ENCODE measurements around the gene TBC1D22A.
A peak's percentile ranks its signal among the peaks of the same experiment; 100 is the strongest.

The TBC1D22A gene

GRCh38 chr22:47129902-47130635 lies 367.6 kb downstream of the TBC1D22A start:
- Histone ChIP-seq H3K4me1 (ENCODE audit: control insufficient read depth, low read depth, low read length) (no peaks in the 10 kb centered on the region), H3K27me3 (ENCODE audit: insufficient read depth, low read length, poor library complexity) (no peaks in the 10 kb centered on the region), H3K4me2 (ENCODE audit: low read length) (no peak overlapping the region), H3K9ac (ENCODE audit: low read length) (no peak overlapping the region), H4K5ac (ENCODE audit: low read length) (no peak overlapping the region), H2AK5ac (ENCODE audit: low read length) (no peak overlapping the region), H4K8ac (ENCODE audit: low read depth, low read length) (no peak overlapping the region), H2BK120ac (ENCODE audit: low read depth, low read length) (no peak overlapping the region), H3K18ac (ENCODE audit: low read length) (no peak overlapping the region), H3K36me3 (ENCODE audit: control insufficient read depth, insufficient read depth, low read length) (no peaks in the 10 kb centered on the region), H3K23ac (ENCODE audit: low read length) (no peak overlapping the region), H3K56ac (ENCODE audit: low read length) (no peak overlapping the region), H3K79me1 (ENCODE audit: low read length) (no peaks in the 10 kb centered on the region), H2BK5ac (ENCODE audit: low read length) (no peak overlapping the region), H3K79me2 (ENCODE audit: control insufficient read depth, insufficient read depth, low read length) (no peaks in the 10 kb centered on the region), H3K27ac (ENCODE audit: low read depth, low read length) (no peak overlapping the region), H3K4me3 (ENCODE audit: low read length) (no peak overlapping the region), H3K4ac (ENCODE audit: low read depth, low read length) (no peak overlapping the region), H2BK15ac (replicated peaks; ENCODE audit: low read depth) (no peak overlapping the region)
- no peak for DNase-seq
- WGBS (ENCODE audit: extremely low coverage, insufficient coverage, low lambda C conversion rate) = no CpG with 5 or more reads among the region's 21 CpGs

GRCh38 chr22:47130883-47131631 lies 368.6 kb downstream of the TBC1D22A start:
- Histone ChIP-seq H2AK5ac (ENCODE audit: low read length) (no peak overlapping the region), H3K36me3 (ENCODE audit: control insufficient read depth, insufficient read depth, low read length) (no peaks in the 10 kb centered on the region), H3K4me3 (ENCODE audit: low read length) (no peak overlapping the region), H3K56ac (ENCODE audit: low read length) (no peak overlapping the region), H2BK15ac (replicated peaks; ENCODE audit: low read depth) (no peak overlapping the region), H3K18ac (ENCODE audit: low read length) (no peak overlapping the region), H4K5ac (ENCODE audit: low read length) (no peak overlapping the region), H3K27ac (ENCODE audit: low read depth, low read length) (no peak overlapping the region), H3K9ac (ENCODE audit: low read length) (no peak overlapping the region), H3K79me1 (ENCODE audit: low read length) (no peaks in the 10 kb centered on the region), H3K27me3 (ENCODE audit: insufficient read depth, low read length, poor library complexity) (no peaks in the 10 kb centered on the region), H2BK5ac (ENCODE audit: low read length) (no peak overlapping the region), H3K23ac (ENCODE audit: low read length) (no peak overlapping the region), H3K4me1 (ENCODE audit: control insufficient read depth, low read depth, low read length) (no peaks in the 10 kb centered on the region), H4K8ac (ENCODE audit: low read depth, low read length) (no peak overlapping the region), H3K79me2 (ENCODE audit: control insufficient read depth, insufficient read depth, low read length) (no peaks in the 10 kb centered on the region), H3K4ac (ENCODE audit: low read depth, low read length) (no peak overlapping the region), H3K4me2 (ENCODE audit: low read length) (no peak overlapping the region), H2BK120ac (ENCODE audit: low read depth, low read length) (no peak overlapping the region)
- no peak for DNase-seq
- no CpG with 5 or more reads among the region's 16 CpGs for WGBS (ENCODE audit: extremely low coverage, insufficient coverage, low lambda C conversion rate)

GRCh38 chr22:47131632-47132427 lies 369.4 kb downstream of the TBC1D22A start:
- Histone ChIP-seq H3K4me2 (ENCODE audit: low read length) (no peak overlapping the region), H3K79me1 (ENCODE audit: low read length) (no peaks in the 10 kb centered on the region), H3K4me1 (ENCODE audit: control insufficient read depth, low read depth, low read length) (no peaks in the 10 kb centered on the region), H2BK15ac (replicated peaks; ENCODE audit: low read depth) (no peak overlapping the region), H3K27ac (ENCODE audit: low read depth, low read length) (no peak overlapping the region), H3K4me3 (ENCODE audit: low read length) (no peak overlapping the region), H3K9ac (ENCODE audit: low read length) (no peak overlapping the region), H3K23ac (ENCODE audit: low read length) (no peak overlapping the region), H4K5ac (ENCODE audit: low read length) (no peak overlapping the region), H3K36me3 (ENCODE audit: control insufficient read depth, insufficient read depth, low read length) (no peaks in the 10 kb centered on the region), H2AK5ac (ENCODE audit: low read length) (no peak overlapping the region), H3K27me3 (ENCODE audit: insufficient read depth, low read length, poor library complexity) (no peaks in the 10 kb centered on the region), H4K8ac (ENCODE audit: low read depth, low read length) (no peak overlapping the region), H2BK5ac (ENCODE audit: low read length) (no peak overlapping the region), H3K4ac (ENCODE audit: low read depth, low read length) (no peak overlapping the region), H2BK120ac (ENCODE audit: low read depth, low read length) (no peak overlapping the region), H3K56ac (ENCODE audit: low read length) (no peak overlapping the region), H3K18ac (ENCODE audit: low read length) (no peak overlapping the region), H3K79me2 (ENCODE audit: control insufficient read depth, insufficient read depth, low read length) (no peaks in the 10 kb centered on the region)
- WGBS (ENCODE audit: extremely low coverage, insufficient coverage, low lambda C conversion rate) = no CpG with 5 or more reads among the region's 21 CpGs
- DNase-seq = no peak

GRCh38 chr22:47132428-47132825 lies 370.0 kb downstream of the TBC1D22A start:
- no peak overlapping the region for H2BK15ac ChIP-seq (replicated peaks; ENCODE audit: low read depth)
- no peak overlapping the region for H2BK5ac ChIP-seq (ENCODE audit: low read length)
- H3K79me2 ChIP-seq (ENCODE audit: control insufficient read depth, insufficient read depth, low read length) = no peaks in the 10 kb centered on the region
- no peak overlapping the region for H4K5ac ChIP-seq (ENCODE audit: low read length)
- H3K79me1 ChIP-seq (ENCODE audit: low read length) = no peaks in the 10 kb centered on the region
- H3K56ac ChIP-seq (ENCODE audit: low read length) = no peak overlapping the region
- H4K8ac ChIP-seq (ENCODE audit: low read depth, low read length) = no peak overlapping the region
- no peaks in the 10 kb centered on the region for H3K27me3 ChIP-seq (ENCODE audit: insufficient read depth, low read length, poor library complexity)
- H2BK120ac ChIP-seq (ENCODE audit: low read depth, low read length) = no peak overlapping the region
- H3K27ac ChIP-seq (ENCODE audit: low read depth, low read length) = no peak overlapping the region
- no peak overlapping the region for H3K18ac ChIP-seq (ENCODE audit: low read length)
- H3K4me1 ChIP-seq (ENCODE audit: control insufficient read depth, low read depth, low read length) = no peaks in the 10 kb centered on the region
- H2AK5ac ChIP-seq (ENCODE audit: low read length) = no peak overlapping the region
- H3K9ac ChIP-seq (ENCODE audit: low read length) = no peak overlapping the region
- DNase-seq = no peak
- H3K23ac ChIP-seq (ENCODE audit: low read length) = no peak overlapping the region
- WGBS (ENCODE audit: extremely low coverage, insufficient coverage, low lambda C conversion rate) = no CpG with 5 or more reads among the region's 13 CpGs
- no peak overlapping the region for H3K4me2 ChIP-seq (ENCODE audit: low read length)
- H3K36me3 ChIP-seq (ENCODE audit: control insufficient read depth, insufficient read depth, low read length) = no peaks in the 10 kb centered on the region
- H3K4me3 ChIP-seq (ENCODE audit: low read length) = no peak overlapping the region
- no peak overlapping the region for H3K4ac ChIP-seq (ENCODE audit: low read depth, low read length)

- DNase-seq = peak; percentile 11
- no peak overlapping the region for H2BK15ac ChIP-seq (replicated peaks; ENCODE audit: low read depth)
- no peak overlapping the region for H4K5ac ChIP-seq (ENCODE audit: low read length)
- H3K23ac ChIP-seq (ENCODE audit: low read length) = no peak overlapping the region
- H3K27me3 ChIP-seq (ENCODE audit: insufficient read depth, low read length, poor library complexity) = no peaks in the 10 kb centered on the region
- no peak overlapping the region for H3K56ac ChIP-seq (ENCODE audit: low read length)
- H3K36me3 ChIP-seq (ENCODE audit: control insufficient read depth, insufficient read depth, low read length) = no peaks in the 10 kb centered on the region
- no peaks in the 10 kb centered on the region for H3K4me1 ChIP-seq (ENCODE audit: control insufficient read depth, low read depth, low read length)
- H4K8ac ChIP-seq (ENCODE audit: low read depth, low read length) = no peak overlapping the region
- no peak overlapping the region for H2BK120ac ChIP-seq (ENCODE audit: low read depth, low read length)
- no peak overlapping the region for H3K4me2 ChIP-seq (ENCODE audit: low read length)
- H3K79me2 ChIP-seq (ENCODE audit: control insufficient read depth, insufficient read depth, low read length) = no peaks in the 10 kb centered on the region
- H3K27ac ChIP-seq (ENCODE audit: low read depth, low read length) = no peak overlapping the region
- H3K9ac ChIP-seq (ENCODE audit: low read length) = no peak overlapping the region
- H2AK5ac ChIP-seq (ENCODE audit: low read length) = no peak overlapping the region
- H3K4ac ChIP-seq (ENCODE audit: low read depth, low read length) = no peak overlapping the region
- no peak overlapping the region for H2BK5ac ChIP-seq (ENCODE audit: low read length)
- WGBS (ENCODE audit: extremely low coverage, insufficient coverage, low lambda C conversion rate) = no CpG with 5 or more reads among the region's 25 CpGs
- no peaks in the 10 kb centered on the region for H3K79me1 ChIP-seq (ENCODE audit: low read length)
- H3K4me3 ChIP-seq (ENCODE audit: low read length) = no peak overlapping the region
- no peak overlapping the region for H3K18ac ChIP-seq (ENCODE audit: low read length)
Measured at GRCh38 chr22:47133061-47133969, 370.9 kb downstream of the TBC1D22A start.

Data from mesendoderm (in vitro differentiated cells).